Raji (cell line): ENCODE data around the gene ARFGEF3.

ENCODE experiments used
- POLR2A ChIP-seq: IDR thresholded peaks from 2 replicates; pipeline ENCODE4 v1.6.1; 2011; ENCODE audit warnings: low read depth, low read length, control low read depth; ENCODE audit not compliant: insufficient read depth

ARFGEF3 gene

GRCh38 chr6:138161338-138162110, at the start of gene ARFGEF3:
TSS of gene ARFGEF3 (plus strand) at chr6:138161939. CDS start at chr6:138162087, 148 bp downstream.
- TF ChIP-seq POLR2A, result no peak

- TF ChIP-seq POLR2A, result no peak
These were observed 48.0 kb upstream of the ARFGEF3 start for GRCh38 chr6:138113588-138114210.

GRCh38 chr6:138115201-138115600, 46.5 kb upstream of the ARFGEF3 start:
- no peak for TF ChIP-seq POLR2A

GRCh38 chr6:138115877-138116660, 45.7 kb upstream of the ARFGEF3 start:
- no peak for TF ChIP-seq POLR2A

GRCh38 chr6:138116661-138116999, 45.1 kb upstream of the ARFGEF3 start:
- TF ChIP-seq POLR2A, result no peak

- no peak for TF ChIP-seq POLR2A
These were observed 44.3 kb upstream of the ARFGEF3 start for GRCh38 chr6:138117376-138117914.

- TF ChIP-seq POLR2A, result no peak
These were observed 41.8 kb upstream of the ARFGEF3 start for GRCh38 chr6:138119976-138120375.

- no peak for TF ChIP-seq POLR2A
These were observed 37.6 kb upstream of the ARFGEF3 start for GRCh38 chr6:138124096-138124495.

- TF ChIP-seq POLR2A, result no peak
These were observed 33.6 kb upstream of the ARFGEF3 start for GRCh38 chr6:138128096-138128495.

GRCh38 chr6:138129190-138129589, 32.5 kb upstream of the ARFGEF3 start:
- TF ChIP-seq POLR2A, result no peak

GRCh38 chr6:138142806-138143205, 18.9 kb upstream of the ARFGEF3 start:
- no peak for TF ChIP-seq POLR2A

- TF ChIP-seq POLR2A, result no peak
These were observed 16.3 kb upstream of the ARFGEF3 start for GRCh38 chr6:138145402-138145801.

GRCh38 chr6:138146544-138146943, 15.2 kb upstream of the ARFGEF3 start:
- no peak for TF ChIP-seq POLR2A

GRCh38 chr6:138155443-138155842, 6.3 kb upstream of the ARFGEF3 start:
- no peak for TF ChIP-seq POLR2A

GRCh38 chr6:138157986-138158638, 3.6 kb upstream of the ARFGEF3 start:
- TF ChIP-seq POLR2A, result no peak
